Measurements from ENCODE around the gene NR2C2AP. TPM values are rescaled to one million over a fixed set of nuclear protein-coding genes. Genes with fewer than 3 reads are reported as not detected.

Gene NR2C2AP
- total RNA-seq, 3 donors from 2014 or later (not counting 1 experiment from before 2014, with no cell fraction given) = 14.7 to 16.7 (median 16.4) TPM

- no peaks in the 10 kb centered on the region for H3K36me3 Mint-ChIP-seq
- no peaks in the 10 kb centered on the region for H3K27me3 Mint-ChIP-seq (ENCODE audit: low read depth in 2 of 2)
- no peaks in the 10 kb centered on the region for H3K9me3 Mint-ChIP-seq
- H3K27me3 ChIP-seq (ENCODE audit: control insufficient read depth, insufficient read depth, low read length) = no peaks in the 10 kb centered on the region
- H3K9me3 ChIP-seq (ENCODE audit: control insufficient read depth, insufficient read depth, low read length) = no peaks in the 10 kb centered on the region
- intact Hi-C loops (cut with micrococcal nuclease) = loop anchor here (1.0 to 5.0 kb wide), 3 partner anchors 10 to 131 kb away; partner anchors contain the start of genes MAU2, NR2C2AP, SLC25A42 and SUGP1
- peak in 1 of 2 donors; percentile 55 for DNase-seq
- peak overlapping the region; percentile 96 for H3K27ac Mint-ChIP-seq
- peak overlapping the region; percentile 94 for H3K27ac ChIP-seq (ENCODE audit: low read length)
- H3K36me3 ChIP-seq (ENCODE audit: control insufficient read depth, insufficient read depth, low read length) = peaks cover 9% of the 10 kb centered on the region
- peak overlapping the region; percentile 98 for H3K4me3 Mint-ChIP-seq
- H3K4me1 ChIP-seq (ENCODE audit: control insufficient read depth, insufficient read depth, low read length) = peaks cover 39% of the 10 kb centered on the region
- no peak for ATAC-seq
- peak overlapping the region; percentile 73 for H3K4me3 ChIP-seq (ENCODE audit: low read length)
- under 1% methylated on average over 22 of the region's 22 CpGs for WGBS (ENCODE audit: insufficient coverage)
- no peak for TF ChIP-seq CTCF (IDR thresholded peaks at IDR 0.05)
- peaks cover 25 to 49% of the 10 kb centered on the region in 2 donors for H3K4me1 Mint-ChIP-seq
These were observed 10.2 kb downstream of the NR2C2AP start for GRCh38 chr19:19192910-19193423.

- Mint-ChIP-seq H3K36me3 (no peaks in the 10 kb centered on the region), H3K4me3 (peak within 1 kb of the TSS; percentile 98), H3K27me3 (ENCODE audit: low read depth in 2 of 2) (no peaks in the 10 kb centered on the region), H3K9me3 (no peaks in the 10 kb centered on the region), H3K4me1 (peaks cover 25 to 49% of the 10 kb centered on the region in 2 donors), H3K27ac (peak within 1 kb of the TSS; percentile 96)
- peak; percentile 88 to 97 (median 89) for ATAC-seq
- intact Hi-C loops (cut with micrococcal nuclease) = loop anchor here (1.0 to 5.0 kb wide), 3 partner anchors 11 to 130 kb away; partner anchors contain the start of genes MAU2, NR2C2AP, SLC25A42 and SUGP1
- Histone ChIP-seq H3K27ac (ENCODE audit: low read length) (peak within 1 kb of the TSS; percentile 94), H3K9me3 (ENCODE audit: control insufficient read depth, insufficient read depth, low read length) (no peaks in the 10 kb centered on the region), H3K4me1 (ENCODE audit: control insufficient read depth, insufficient read depth, low read length) (peaks cover 39% of the 10 kb centered on the region), H3K27me3 (ENCODE audit: control insufficient read depth, insufficient read depth, low read length) (no peaks in the 10 kb centered on the region), H3K36me3 (ENCODE audit: control insufficient read depth, insufficient read depth, low read length) (peaks cover 6% of the 10 kb centered on the region), H3K4me3 (ENCODE audit: low read length) (peak within 1 kb of the TSS; percentile 73)
- TF ChIP-seq CTCF (IDR thresholded peaks at IDR 0.05) = no peak
- peak; percentile 96 to 100 for DNase-seq
- WGBS (ENCODE audit: insufficient coverage) = under 1% methylated on average over 51 of the region's 53 CpGs
These were observed 10.9 kb downstream of the NR2C2AP start, which contains the start of the genes BORCS8 and RFXANK for GRCh38 chr19:19192078-19192882. BORCS8 (minus strand) TSS chr19:19192152; CDS start chr19:19192117, 35 bp downstream. RFXANK (plus strand) TSS chr19:19192258; CDS start chr19:19193947, 1,689 bp downstream.

- H3K27ac Mint-ChIP-seq = peak overlapping the region; percentile 96
- H3K27me3 ChIP-seq (ENCODE audit: control insufficient read depth, insufficient read depth, low read length) = no peaks in the 10 kb centered on the region
- H3K27ac ChIP-seq (ENCODE audit: low read length) = peak overlapping the region; percentile 94
- no peak for ATAC-seq
- intact Hi-C loops (cut with micrococcal nuclease) = loop anchor here (1.0 to 5.0 kb wide), 3 partner anchors 12 to 129 kb away; partner anchors contain the start of genes MAU2, NR2C2AP, SLC25A42 and SUGP1
- peaks cover 39% of the 10 kb centered on the region for H3K4me1 ChIP-seq (ENCODE audit: control insufficient read depth, insufficient read depth, low read length)
- no peak for TF ChIP-seq CTCF (IDR thresholded peaks at IDR 0.05)
- WGBS (ENCODE audit: insufficient coverage) = under 1% methylated on average over 17 of the region's 17 CpGs
- H3K36me3 ChIP-seq (ENCODE audit: control insufficient read depth, insufficient read depth, low read length) = peaks cover under 1% of the 10 kb centered on the region
- H3K27me3 Mint-ChIP-seq (ENCODE audit: low read depth in 2 of 2) = no peaks in the 10 kb centered on the region
- no peaks in the 10 kb centered on the region for H3K9me3 ChIP-seq (ENCODE audit: control insufficient read depth, insufficient read depth, low read length)
- no peak for DNase-seq
- H3K36me3 Mint-ChIP-seq = no peaks in the 10 kb centered on the region
- no peaks in the 10 kb centered on the region for H3K9me3 Mint-ChIP-seq
- peak overlapping the region; percentile 98 for H3K4me3 Mint-ChIP-seq
- H3K4me3 ChIP-seq (ENCODE audit: low read length) = peak overlapping the region; percentile 73
- peaks cover 27 to 53% of the 10 kb centered on the region in 2 donors for H3K4me1 Mint-ChIP-seq
These were observed 11.5 kb downstream of the NR2C2AP start for GRCh38 chr19:19191768-19192077.

Data from natural killer cell (primary cell).